Measurements from ENCODE around the gene CCSAP.

GRCh38 chr1:229372251-229372650 is 29.4 kb upstream of the CCSAP start:
- TF ChIP-seq CTCF (IDR thresholded peaks at IDR 0.05 in 4 of 5, conservative IDR thresholded peaks at IDR 0.05 in 1 of 5) = no peak
- no peak for TF ChIP-seq POLR2A (IDR thresholded peaks at IDR 0.05)

All from gastrocnemius medialis (tissue), 4 donors.